ENCODE results near the gene CAPN14.

CAPN14 gene

GRCh38 chr2:31227711-31228125 lies 10.4 kb upstream of the CAPN14 start:
- no peak for DNase-seq (ENCODE audit: low spot score)
- TF ChIP-seq CTCF (IDR thresholded peaks at IDR 0.05; ENCODE audit: extremely low read depth, insufficient read depth, missing control alignments) = no peak
- in situ Hi-C loops (cut with MboI; ENCODE audit: low pct_unique_long_range_greater_than_20kb, low sequenced_read_pairs, unreplicated experiment) = no loop called here

- TF ChIP-seq CTCF (IDR thresholded peaks at IDR 0.05; ENCODE audit: extremely low read depth, insufficient read depth, missing control alignments) = no peak
- no peak for DNase-seq (ENCODE audit: low spot score)
- in situ Hi-C loops (cut with MboI; ENCODE audit: low pct_unique_long_range_greater_than_20kb, low sequenced_read_pairs, unreplicated experiment) = no loop called here
Measured at GRCh38 chr2:31227110-31227509, 9.8 kb upstream of the CAPN14 start.

- TF ChIP-seq CTCF (IDR thresholded peaks at IDR 0.05; ENCODE audit: extremely low read depth, insufficient read depth, missing control alignments) = no peak
- in situ Hi-C loops (cut with MboI; ENCODE audit: low pct_unique_long_range_greater_than_20kb, low sequenced_read_pairs, unreplicated experiment) = no loop called here
Measured at GRCh38 chr2:31226266-31226665, 9.0 kb upstream of the CAPN14 start.

GRCh38 chr2:31223749-31224148 lies 6.4 kb upstream of the CAPN14 start:
- in situ Hi-C loops (cut with MboI; ENCODE audit: low pct_unique_long_range_greater_than_20kb, low sequenced_read_pairs, unreplicated experiment) = no loop called here
- no peak for DNase-seq (ENCODE audit: low spot score)
- no peak for TF ChIP-seq CTCF (IDR thresholded peaks at IDR 0.05; ENCODE audit: extremely low read depth, insufficient read depth, missing control alignments)

More at GRCh38 chr2:31226266-31226665, 9.0 kb upstream of the CAPN14 start:
- DNase-seq (ENCODE audit: low spot score) = no peak

GRCh38 chr2:31223026-31223425 lies 5.7 kb upstream of the CAPN14 start:
- no peak for DNase-seq (ENCODE audit: low spot score)
- TF ChIP-seq CTCF (IDR thresholded peaks at IDR 0.05; ENCODE audit: extremely low read depth, insufficient read depth, missing control alignments) = no peak
- in situ Hi-C loops (cut with MboI; ENCODE audit: low pct_unique_long_range_greater_than_20kb, low sequenced_read_pairs, unreplicated experiment) = no loop called here

- no peak for TF ChIP-seq CTCF (IDR thresholded peaks at IDR 0.05; ENCODE audit: extremely low read depth, insufficient read depth, missing control alignments)
- DNase-seq (ENCODE audit: low spot score) = no peak
Measured at GRCh38 chr2:31222071-31222470, 4.8 kb upstream of the CAPN14 start.

GRCh38 chr2:31221544-31221943 lies 4.2 kb upstream of the CAPN14 start:
- no peak for DNase-seq (ENCODE audit: low spot score)
- TF ChIP-seq CTCF (IDR thresholded peaks at IDR 0.05; ENCODE audit: extremely low read depth, insufficient read depth, missing control alignments) = no peak
- in situ Hi-C loops (cut with MboI; ENCODE audit: low pct_unique_long_range_greater_than_20kb, low sequenced_read_pairs, unreplicated experiment) = no loop called here

More at GRCh38 chr2:31222071-31222470, 4.8 kb upstream of the CAPN14 start:
- in situ Hi-C loops (cut with MboI; ENCODE audit: low pct_unique_long_range_greater_than_20kb, low sequenced_read_pairs, unreplicated experiment) = no loop called here

All from GM13977 (cell line).